Astrocyte (in vitro differentiated cells and primary cell): ENCODE data around the gene TSPEAR. TPM values are rescaled to one million over a fixed set of nuclear protein-coding genes. Genes with fewer than 3 reads are reported as not detected.

ENCODE experiments used
- DNase-seq: peaks from one replicate; pipeline ENCODE4 v3.0.0-alpha.2; 2010; ENCODE audit warnings: low read depth
- FAIRE-seq: peaks from 2 replicates; lab custom pipeline; 2011; peaks lifted over from hg19 to GRCh38; lab: Jason Lieb, UNC
- H2AFZ ChIP-seq: 2 replicates; pipeline ENCODE4 v1.6.0; 2012; ENCODE audit warnings: low read depth, low read length, inconsistent platforms
- H3K27ac ChIP-seq: 2 replicates; pipeline ENCODE4 v1.5.1; 2011; ENCODE audit warnings: low read depth, low read length, inconsistent platforms
- H3K27me3 ChIP-seq: 2 replicates; pipeline ENCODE4 v1.6.0; 2011; ENCODE audit warnings: low read length, inconsistent platforms; ENCODE audit not compliant: insufficient read depth
- H3K36me3 ChIP-seq: 2 replicates; pipeline ENCODE4 v1.5.1; 2011; ENCODE audit warnings: low read length, inconsistent platforms; ENCODE audit not compliant: insufficient read depth
- H3K4me1 ChIP-seq: 2 replicates; pipeline ENCODE4 v1.5.1; 2011; ENCODE audit warnings: low read length, inconsistent platforms; ENCODE audit not compliant: insufficient read depth
- H3K4me2 ChIP-seq: 2 replicates; pipeline ENCODE4 v1.6.0; 2012; ENCODE audit warnings: low read length, inconsistent platforms
- H3K4me3 ChIP-seq: 2 replicates; pipeline ENCODE4 v1.5.1; 2011; ENCODE audit warnings: low read depth, mild to moderate bottlenecking, low read length, inconsistent platforms; ENCODE audit not compliant: insufficient read depth
- H3K79me2 ChIP-seq: 2 replicates; pipeline ENCODE4 v1.6.0; 2012; ENCODE audit warnings: mild to moderate bottlenecking, low read length, inconsistent platforms; ENCODE audit not compliant: insufficient read depth
- H3K9ac ChIP-seq: 2 replicates; pipeline ENCODE4 v1.6.0; 2012; ENCODE audit warnings: mild to moderate bottlenecking, low read length, inconsistent platforms
- H3K9me3 ChIP-seq: 2 replicates; pipeline ENCODE4 v1.5.1; 2012; ENCODE audit warnings: low read depth, mild to moderate bottlenecking, low read length, inconsistent platforms; ENCODE audit not compliant: insufficient read depth
- H4K20me1 ChIP-seq: 2 replicates; pipeline ENCODE4 v1.6.0; 2012; ENCODE audit warnings: low read length, inconsistent platforms; ENCODE audit not compliant: insufficient read depth
- H3K27ac Mint-ChIP-seq: one replicate; pipeline ENCODE4 v1.8.0; 2021; ENCODE audit warnings: mild to moderate bottlenecking, mixed read lengths; ENCODE audit not compliant: unreplicated experiment
- H3K27me3 Mint-ChIP-seq: one replicate; pipeline ENCODE4 v1.8.0; 2021; ENCODE audit warnings: low read depth, mixed read lengths; ENCODE audit not compliant: unreplicated experiment
- H3K36me3 Mint-ChIP-seq: one replicate; pipeline ENCODE4 v1.8.0; 2021; ENCODE audit warnings: low read depth, mixed read lengths; ENCODE audit not compliant: unreplicated experiment
- H3K4me1 Mint-ChIP-seq: one replicate; pipeline ENCODE4 v1.8.0; 2021; ENCODE audit warnings: low read depth, mixed read lengths; ENCODE audit not compliant: unreplicated experiment
- H3K4me3 Mint-ChIP-seq: one replicate; pipeline ENCODE4 v1.8.0; 2021; ENCODE audit warnings: mild to moderate bottlenecking, moderate library complexity, mixed read lengths; ENCODE audit not compliant: unreplicated experiment
- H3K9me3 Mint-ChIP-seq: one replicate; pipeline ENCODE4 v1.8.0; 2021; ENCODE audit warnings: mild to moderate bottlenecking, mixed read lengths; ENCODE audit not compliant: unreplicated experiment
- EZH2 ChIP-seq: IDR thresholded peaks from 2 replicates; pipeline ENCODE4 v1.6.1; 2012; ENCODE audit warnings: mild to moderate bottlenecking, low read length, inconsistent platforms; ENCODE audit not compliant: insufficient read depth
- total RNA-seq: library from RNA; stranded (reverse); gene quantifications from 2 replicates; pipeline ENCODE4 v1.2.1, GENCODE V29; 2021
- TF ChIP-seq, protein P1 (sequence below): IDR thresholded peaks from 2 replicates; pipeline ENCODE4 v1.5.1; 2011; ENCODE audit warnings: low read depth, mild to moderate bottlenecking, inconsistent platforms, low read length, moderate library complexity; ENCODE audit not compliant: insufficient read depth

The TSPEAR gene
- total RNA-seq, 1 donor from 2014 or later = not detected

DNA sequence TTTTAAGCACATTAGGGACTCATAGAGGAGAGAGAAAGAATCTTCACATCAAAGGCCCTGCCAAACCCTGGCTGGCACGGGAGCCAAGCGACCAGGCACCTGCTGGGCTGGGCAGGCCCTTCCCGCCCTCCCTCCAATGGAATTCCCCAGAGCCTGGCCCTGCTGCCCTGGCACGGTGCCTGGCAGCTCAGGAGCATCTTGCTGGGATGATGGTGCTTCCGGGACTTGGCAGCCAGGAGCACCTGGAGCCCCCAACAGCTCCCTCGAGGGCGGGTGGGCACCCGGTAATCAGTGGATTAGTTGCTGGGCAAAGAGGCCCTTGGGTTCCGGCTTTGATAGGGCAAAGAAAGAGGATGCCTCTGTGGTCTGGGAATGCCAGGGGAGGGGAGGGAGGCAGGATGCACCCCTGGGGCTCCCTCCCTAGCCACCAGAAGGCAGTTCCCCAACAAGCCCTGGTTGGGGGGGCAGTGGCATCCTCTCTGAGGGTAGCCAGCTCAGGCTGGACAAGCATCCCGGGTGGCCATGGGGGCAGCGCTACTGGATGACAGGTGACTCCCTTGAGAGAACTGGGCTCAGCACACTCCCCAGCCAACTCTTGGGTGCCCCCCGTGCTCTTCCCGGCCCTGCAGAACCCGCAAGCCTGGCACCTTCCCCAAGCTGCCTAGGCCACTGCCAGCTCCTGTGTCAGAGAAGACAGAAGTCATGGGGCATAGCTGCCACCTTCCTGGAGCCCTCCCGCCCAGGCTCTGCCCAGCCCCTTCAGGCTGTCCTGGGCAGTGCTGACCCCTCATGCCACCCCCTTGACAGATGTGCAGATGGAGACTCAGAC lies 197.8 kb downstream of the TSPEAR start:
- Histone ChIP-seq H3K9me3 (no peaks in the 10 kb centered on the region), H3K4me1 (no peaks in the 10 kb centered on the region), H3K4me2 (no peak overlapping the region), H3K79me2 (no peaks in the 10 kb centered on the region), H3K36me3 (no peaks in the 10 kb centered on the region), H4K20me1 (no peaks in the 10 kb centered on the region), H3K27me3 (no peaks in the 10 kb centered on the region), H3K27ac (no peak overlapping the region), H3K4me3 (no peak overlapping the region), H2AFZ (no peak overlapping the region), H3K9ac (no peak overlapping the region)
- Mint-ChIP-seq H3K9me3 (peaks cover 10% of the 10 kb centered on the region), H3K4me3 (no peak overlapping the region), H3K4me1 (no peaks in the 10 kb centered on the region), H3K27ac (no peak overlapping the region), H3K36me3 (peaks cover 3% of the 10 kb centered on the region), H3K27me3 (peaks cover 50% of the 10 kb centered on the region)
- no peak for TF ChIP-seq EZH2
- TF ChIP-seq, protein P1, sequence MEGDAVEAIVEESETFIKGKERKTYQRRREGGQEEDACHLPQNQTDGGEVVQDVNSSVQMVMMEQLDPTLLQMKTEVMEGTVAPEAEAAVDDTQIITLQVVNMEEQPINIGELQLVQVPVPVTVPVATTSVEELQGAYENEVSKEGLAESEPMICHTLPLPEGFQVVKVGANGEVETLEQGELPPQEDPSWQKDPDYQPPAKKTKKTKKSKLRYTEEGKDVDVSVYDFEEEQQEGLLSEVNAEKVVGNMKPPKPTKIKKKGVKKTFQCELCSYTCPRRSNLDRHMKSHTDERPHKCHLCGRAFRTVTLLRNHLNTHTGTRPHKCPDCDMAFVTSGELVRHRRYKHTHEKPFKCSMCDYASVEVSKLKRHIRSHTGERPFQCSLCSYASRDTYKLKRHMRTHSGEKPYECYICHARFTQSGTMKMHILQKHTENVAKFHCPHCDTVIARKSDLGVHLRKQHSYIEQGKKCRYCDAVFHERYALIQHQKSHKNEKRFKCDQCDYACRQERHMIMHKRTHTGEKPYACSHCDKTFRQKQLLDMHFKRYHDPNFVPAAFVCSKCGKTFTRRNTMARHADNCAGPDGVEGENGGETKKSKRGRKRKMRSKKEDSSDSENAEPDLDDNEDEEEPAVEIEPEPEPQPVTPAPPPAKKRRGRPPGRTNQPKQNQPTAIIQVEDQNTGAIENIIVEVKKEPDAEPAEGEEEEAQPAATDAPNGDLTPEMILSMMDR = no peak
- FAIRE-seq = no peak
- no peak for DNase-seq

DNA sequence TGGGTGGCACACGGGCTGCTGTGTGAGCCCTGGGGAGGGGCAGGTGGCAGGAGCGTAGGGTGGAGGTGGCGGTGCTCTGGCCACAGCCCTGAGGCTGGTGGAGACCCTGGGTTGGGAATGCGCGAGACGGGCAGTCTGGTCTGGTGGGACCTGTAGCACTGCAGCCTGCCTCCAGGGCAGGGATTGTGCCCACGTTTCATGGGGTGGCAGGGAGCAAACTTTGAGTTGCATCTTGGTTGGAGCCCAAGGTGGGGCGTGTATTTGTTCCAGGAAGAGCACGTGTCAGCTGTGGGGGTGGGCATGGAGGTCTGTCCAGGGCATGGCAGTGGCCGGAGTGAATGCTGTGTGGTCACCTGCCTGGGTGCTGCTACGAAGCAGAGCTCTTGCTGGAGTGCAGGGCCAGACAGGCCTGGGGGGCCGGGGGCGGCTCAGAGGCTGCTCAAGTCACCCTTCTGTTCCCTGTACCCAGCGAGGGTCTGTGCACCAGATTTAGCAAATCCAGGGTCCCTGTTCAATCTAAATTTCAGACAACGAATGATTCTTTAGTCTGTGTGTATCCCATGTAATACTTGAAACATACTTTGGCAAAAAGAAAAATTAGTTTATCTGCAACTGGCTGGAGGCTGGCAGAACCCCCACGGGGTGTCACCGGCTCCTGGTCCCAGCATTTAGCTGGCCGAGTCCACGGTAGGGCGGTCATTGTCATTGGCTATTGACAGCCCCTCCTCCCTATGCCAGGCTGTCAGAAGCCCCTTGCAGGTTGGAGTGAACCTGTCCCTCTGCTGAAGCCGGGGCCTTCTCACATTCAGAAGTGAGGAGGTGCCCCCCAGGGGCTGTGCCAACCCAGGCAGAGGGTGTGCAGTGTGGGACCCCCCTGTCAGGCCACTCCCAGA lies 198.6 kb downstream of the TSPEAR start:
- Mint-ChIP-seq H3K36me3 (peaks cover 3% of the 10 kb centered on the region), H3K27ac (no peak overlapping the region), H3K9me3 (peaks cover 7% of the 10 kb centered on the region), H3K27me3 (peaks cover 48% of the 10 kb centered on the region), H3K4me3 (no peak overlapping the region), H3K4me1 (no peaks in the 10 kb centered on the region)
- no peak overlapping the region for H3K4me3 ChIP-seq
- no peaks in the 10 kb centered on the region for H3K9me3 ChIP-seq
- FAIRE-seq (no peak), DNase-seq (no peak)
- H3K4me1 ChIP-seq = no peaks in the 10 kb centered on the region
- H3K27ac ChIP-seq = no peak overlapping the region
- no peak overlapping the region for H2AFZ ChIP-seq
- H3K27me3 ChIP-seq = no peaks in the 10 kb centered on the region
- H3K4me2 ChIP-seq = no peak overlapping the region
- no peak overlapping the region for H3K9ac ChIP-seq
- H4K20me1 ChIP-seq = no peaks in the 10 kb centered on the region
- H3K79me2 ChIP-seq = no peaks in the 10 kb centered on the region
- no peaks in the 10 kb centered on the region for H3K36me3 ChIP-seq
- no peak for TF ChIP-seq EZH2
- TF ChIP-seq, protein P1 = no peak
